D721Med (cell line): ENCODE measurements around the gene TPX2.
A peak's percentile ranks its signal among the peaks of the same experiment; 100 is the strongest.

Experiments
- DNase-seq: peaks from one replicate; pipeline ENCODE4 v3.0.0; 2011; ENCODE audit warnings: low spot score; ENCODE audit not compliant: insufficient read length
- FAIRE-seq: peaks from 2 replicates; lab custom pipeline; 2011; peaks lifted over from hg19 to GRCh38; lab: Jason Lieb, UNC
- CTCF ChIP-seq: IDR thresholded peaks from 2 replicates; pipeline ENCODE4 v1.5.1; 2012; ENCODE audit warnings: mild to moderate bottlenecking, control low read depth; ENCODE audit not compliant: insufficient read depth; ENCODE audit errors: missing control alignments

The TPX2 gene

GRCh38 chr20:31723069-31723318, 16.1 kb upstream of the TPX2 start:
- DNase-seq (no peak), FAIRE-seq (no peak)
- TF ChIP-seq CTCF: no peak

GRCh38 chr20:31723319-31724078, 15.6 kb upstream of the TPX2 start:
- no peak for FAIRE-seq
- TF ChIP-seq CTCF: peak; percentile 96
- peak; percentile 95 for DNase-seq

- no peak for FAIRE-seq
- no peak for TF ChIP-seq CTCF
- no peak for DNase-seq
Measured at GRCh38 chr20:31731321-31731717, 7.8 kb upstream of the TPX2 start.

- no peak for DNase-seq
- no peak for TF ChIP-seq CTCF
- FAIRE-seq: no peak
Measured at GRCh38 chr20:31739550-31739977, 474 bp downstream of the TPX2 start.

GRCh38 chr20:31740208-31740607, 1.1 kb downstream of the TPX2 start:
- no peak for FAIRE-seq
- no peak for DNase-seq
- no peak for TF ChIP-seq CTCF

GRCh38 chr20:31740656-31741323, 1.7 kb downstream of the TPX2 start:
- FAIRE-seq: no peak
- TF ChIP-seq CTCF: no peak
- no peak for DNase-seq
